GM12874 (cell line): ENCODE measurements around the gene RCC2.

Experiments used
- CTCF ChIP-seq: IDR thresholded peaks from 2 replicates; pipeline ENCODE4 v1.5.1; 2011; ENCODE audit warnings: low read depth, mild to moderate bottlenecking, control low read depth, low read length, moderate library complexity; ENCODE audit not compliant: insufficient read depth

The RCC2 gene

GRCh38 chr1:17451731-17452130 lies 12.3 kb upstream of the RCC2 start:
- TF ChIP-seq CTCF: no peak

GRCh38 chr1:17447501-17447992 lies 8.1 kb upstream of the RCC2 start:
- TF ChIP-seq CTCF: no peak

- no peak for TF ChIP-seq CTCF
Observed at GRCh38 chr1:17442841-17443240, 3.4 kb upstream of the RCC2 start.

- TF ChIP-seq CTCF: no peak
Observed at GRCh38 chr1:17441993-17442357, 2.5 kb upstream of the RCC2 start.

DNA sequence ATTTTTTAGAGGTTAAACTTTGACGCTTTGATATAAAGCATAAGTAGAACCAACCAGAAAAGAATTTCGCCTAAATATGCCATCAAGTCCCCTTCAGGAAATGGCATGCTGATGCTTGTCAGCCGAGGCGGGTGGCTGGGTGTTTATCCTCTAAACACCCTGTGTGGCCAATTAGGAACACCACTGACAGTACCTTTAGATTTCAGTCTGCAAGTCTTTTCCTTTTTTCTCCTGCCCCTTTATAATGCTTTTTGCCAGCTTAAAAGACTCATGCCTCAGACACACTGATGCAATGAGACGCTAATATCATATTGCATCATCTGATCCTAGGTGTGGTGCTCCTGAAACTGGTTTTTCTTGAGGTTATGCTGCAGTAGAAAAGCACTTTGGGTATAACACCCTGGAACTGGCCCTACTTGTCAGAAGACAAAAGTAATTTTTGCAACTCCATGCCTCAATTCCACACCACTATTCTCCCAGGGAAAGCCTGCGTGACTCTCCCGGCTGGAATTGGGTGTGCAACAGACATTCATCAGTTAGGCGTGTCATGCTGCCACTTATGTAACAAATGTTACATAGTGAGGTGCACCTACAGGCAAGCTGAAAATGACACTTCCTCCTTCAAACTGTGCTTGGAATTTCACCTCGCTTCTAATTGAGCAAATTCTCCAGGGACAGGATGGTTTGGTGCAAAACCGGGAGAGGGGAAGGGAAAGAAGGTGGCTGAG lies 2.0 kb upstream of the RCC2 start:
- TF ChIP-seq CTCF: no peak

GRCh38 chr1:17440827-17441168 lies 1.3 kb upstream of the RCC2 start:
- TF ChIP-seq CTCF: no peak

GRCh38 chr1:17440074-17440826 lies 773 bp upstream of the RCC2 start:
- TF ChIP-seq CTCF: no peak
